Thoracic aorta (tissue), 2 donors: ENCODE data around the gene PLXDC1. TPM values are rescaled to one million over a fixed set of nuclear protein-coding genes. Genes with fewer than 3 reads are reported as not detected.

ENCODE experiments used
- ATAC-seq: fragments of 150-250 bp; one replicate; pipeline ENCODE4 v1.8.0; 2017; ENCODE audit warnings: low read depth; ENCODE audit not compliant: insufficient number of reproducible peaks, low FRiP score
- DNase-seq: peaks from one replicate; pipeline ENCODE4 v3.0.0-alpha.2; 2020; ENCODE audit warnings: low spot score
- H3K27ac ChIP-seq, 2 donors: fragments of 200-600 bp; sonication (generic); 1 replicate in 1 of 2; 2 replicates in 1 of 2; pipeline ENCODE4 v1.5.1; 2016; ENCODE audit warnings: mild to moderate bottlenecking in 2 of 2, moderate library complexity in 2 of 2
- H3K27me3 ChIP-seq: fragments of 200-600 bp; sonication (generic); replicated peaks from 2 replicates; pipeline ENCODE4 v1.6.0; 2016; ENCODE audit warnings: mild to moderate bottlenecking; ENCODE audit not compliant: insufficient read depth
- H3K36me3 ChIP-seq: fragments of 200-600 bp; sonication (generic); one replicate; pipeline ENCODE4 v1.5.1; 2016
- H3K4me1 ChIP-seq, 2 donors: fragments of 200-600 bp; sonication (generic); 1 replicate in 1 of 2; 2 replicates in 1 of 2; pipeline versions ENCODE4 v1.5.1 to v1.6.0; 2016; ENCODE audit warnings: low read depth in 2 of 2, mild to moderate bottlenecking in 1 of 2; ENCODE audit not compliant: control insufficient read depth in 1 of 2
- H3K4me3 ChIP-seq: fragments of 200-600 bp; sonication (generic); 2 replicates; pipeline ENCODE4 v1.5.1; 2016; ENCODE audit warnings: mild to moderate bottlenecking
- H3K9me3 ChIP-seq: fragments of 200-600 bp; sonication (generic); 2 replicates; pipeline ENCODE4 v1.5.1; 2016
- total RNA-seq, 2 donors: library from RNA; depleted of rRNA; stranded (reverse); fragments of >200 nt; gene quantifications; one replicate each; pipeline versions ENCODE4 v1.1.0 to v1.2.3, GENCODE V29; 2016
- TF ChIP-seq, protein P1 (sequence below): fragments of 200-600 bp; sonication (generic); IDR thresholded peaks from one replicate; pipeline ENCODE4 v1.5.1; 2019; ENCODE audit warnings: antibody characterized with exemption

The PLXDC1 gene
- total RNA-seq, 2 donors from 2014 or later, result 7.0 to 13.9 TPM

DNA sequence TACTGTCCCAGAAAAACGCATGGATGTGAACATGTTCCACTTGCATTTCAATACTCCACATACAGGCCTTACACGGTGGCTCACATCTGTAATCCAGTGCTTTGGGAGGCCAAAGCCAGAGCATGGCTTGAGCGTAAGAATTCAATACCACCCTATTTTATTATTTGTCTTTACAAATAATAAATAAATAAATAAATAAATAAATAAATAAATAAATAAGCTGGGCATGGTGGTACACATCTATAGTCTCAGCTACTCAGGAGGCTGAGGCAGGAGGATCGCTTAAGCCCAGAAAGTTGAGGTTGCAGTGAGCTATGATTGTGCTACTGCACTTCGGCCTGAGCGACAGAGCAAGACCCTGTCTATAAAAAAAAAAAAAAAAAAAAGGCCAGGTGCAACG, 53.9 kb downstream of the PLXDC1 start:
- Histone ChIP-seq H3K4me1 (peaks cover 11 to 25% of the 10 kb centered on the region in 2 donors), H3K36me3 (no peaks in the 10 kb centered on the region), H3K27me3 (no peaks in the 10 kb centered on the region), H3K4me3 (no peak overlapping the region), H3K27ac (no peak overlapping the region), H3K9me3 (no peaks in the 10 kb centered on the region)
- DNase-seq (no peak), ATAC-seq (no peak)
- TF ChIP-seq, protein P1, sequence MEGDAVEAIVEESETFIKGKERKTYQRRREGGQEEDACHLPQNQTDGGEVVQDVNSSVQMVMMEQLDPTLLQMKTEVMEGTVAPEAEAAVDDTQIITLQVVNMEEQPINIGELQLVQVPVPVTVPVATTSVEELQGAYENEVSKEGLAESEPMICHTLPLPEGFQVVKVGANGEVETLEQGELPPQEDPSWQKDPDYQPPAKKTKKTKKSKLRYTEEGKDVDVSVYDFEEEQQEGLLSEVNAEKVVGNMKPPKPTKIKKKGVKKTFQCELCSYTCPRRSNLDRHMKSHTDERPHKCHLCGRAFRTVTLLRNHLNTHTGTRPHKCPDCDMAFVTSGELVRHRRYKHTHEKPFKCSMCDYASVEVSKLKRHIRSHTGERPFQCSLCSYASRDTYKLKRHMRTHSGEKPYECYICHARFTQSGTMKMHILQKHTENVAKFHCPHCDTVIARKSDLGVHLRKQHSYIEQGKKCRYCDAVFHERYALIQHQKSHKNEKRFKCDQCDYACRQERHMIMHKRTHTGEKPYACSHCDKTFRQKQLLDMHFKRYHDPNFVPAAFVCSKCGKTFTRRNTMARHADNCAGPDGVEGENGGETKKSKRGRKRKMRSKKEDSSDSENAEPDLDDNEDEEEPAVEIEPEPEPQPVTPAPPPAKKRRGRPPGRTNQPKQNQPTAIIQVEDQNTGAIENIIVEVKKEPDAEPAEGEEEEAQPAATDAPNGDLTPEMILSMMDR, result no peak

DNA sequence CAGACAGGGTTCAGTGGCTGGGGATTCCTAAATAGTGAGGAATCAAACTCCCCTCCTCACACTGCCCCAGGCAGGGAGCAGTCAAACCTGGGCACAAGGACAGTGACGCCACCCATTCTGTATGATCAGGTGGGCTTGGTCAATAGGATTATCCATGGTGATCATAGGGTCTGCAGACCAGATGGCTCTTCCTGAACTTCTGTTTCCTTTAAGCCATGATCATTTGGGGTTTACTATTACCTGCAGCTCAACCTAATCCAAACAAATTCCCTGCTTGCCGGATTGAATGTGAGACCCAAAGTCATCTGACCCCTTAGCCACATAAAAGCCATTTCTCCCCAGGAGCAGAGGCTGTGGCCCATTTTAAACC, 54.3 kb downstream of the PLXDC1 start:
- TF ChIP-seq, protein P1, result no peak
- ATAC-seq, result no peak
- Histone ChIP-seq H3K27me3 (no peaks in the 10 kb centered on the region), H3K9me3 (no peaks in the 10 kb centered on the region), H3K4me3 (no peak overlapping the region), H3K4me1 (peaks cover 11 to 25% of the 10 kb centered on the region in 2 donors), H3K36me3 (no peaks in the 10 kb centered on the region), H3K27ac (no peak overlapping the region)
- no peak for DNase-seq

DNA sequence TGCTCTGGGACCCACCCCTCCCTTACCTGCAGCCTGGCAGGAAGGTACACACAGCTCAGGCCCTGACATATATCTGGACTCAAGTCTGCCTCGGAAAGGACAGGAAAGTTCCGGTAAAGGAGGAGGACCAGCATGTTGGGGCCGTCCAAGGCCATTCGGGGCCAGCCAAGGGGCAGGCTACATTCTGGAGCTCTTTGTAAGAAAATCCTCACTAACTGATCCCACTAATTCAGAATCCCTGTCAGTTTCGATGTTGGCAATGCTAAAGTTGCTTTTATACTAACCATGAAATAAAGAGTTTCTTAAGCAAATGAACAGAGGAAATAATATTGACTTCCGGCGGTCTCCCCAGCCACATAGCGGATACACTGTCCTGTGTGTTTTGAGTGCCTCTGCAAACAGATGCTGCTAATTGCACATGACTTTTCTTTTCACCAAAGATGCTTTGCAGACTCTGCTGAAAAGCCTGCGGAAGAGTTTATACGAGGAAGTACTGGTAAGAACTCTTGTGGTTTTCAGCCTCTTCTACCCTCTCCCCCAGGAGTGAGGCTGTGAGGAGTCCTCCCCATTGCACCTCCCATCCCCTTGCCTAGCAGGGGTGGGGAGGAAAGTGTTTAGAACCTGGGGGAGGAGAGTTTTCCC, 54.8 kb downstream of the PLXDC1 start:
- H3K4me1 ChIP-seq, result peaks cover 11 to 25% of the 10 kb centered on the region in 2 donors
- no peaks in the 10 kb centered on the region for H3K36me3 ChIP-seq
- no peak overlapping the region for H3K27ac ChIP-seq
- TF ChIP-seq, protein P1, result no peak
- H3K9me3 ChIP-seq, result no peaks in the 10 kb centered on the region
- DNase-seq (no peak), ATAC-seq (no peak)
- no peaks in the 10 kb centered on the region for H3K27me3 ChIP-seq
- peak overlapping the region; percentile 30 for H3K4me3 ChIP-seq

DNA sequence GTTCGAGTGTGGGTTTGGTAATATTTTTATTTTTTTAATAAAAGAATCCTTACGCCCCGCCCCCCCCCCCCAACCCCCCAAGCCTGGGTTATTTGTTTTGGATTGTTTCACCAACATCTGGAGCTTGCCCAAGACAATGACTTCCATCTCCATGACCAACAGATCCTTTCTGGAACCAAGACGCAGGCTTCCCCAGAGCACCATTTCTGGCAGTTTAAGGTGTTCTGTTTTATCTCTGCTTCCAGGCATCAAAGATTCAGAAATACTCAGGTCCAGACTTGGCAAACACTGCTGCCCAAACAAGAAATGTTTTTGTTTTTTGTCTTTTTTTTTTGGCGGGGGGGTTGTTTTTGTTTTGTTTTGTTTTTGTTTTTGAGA, 56.1 kb downstream of the PLXDC1 start:
- H3K4me1 ChIP-seq, result peaks cover 11 to 25% of the 10 kb centered on the region in 2 donors
- peak overlapping the region; percentile 30 for H3K4me3 ChIP-seq
- H3K36me3 ChIP-seq, result no peaks in the 10 kb centered on the region
- TF ChIP-seq, protein P1, result no peak
- H3K27me3 ChIP-seq, result no peaks in the 10 kb centered on the region
- ATAC-seq (no peak), DNase-seq (no peak)
- H3K9me3 ChIP-seq, result no peaks in the 10 kb centered on the region
- H3K27ac ChIP-seq, result no peak overlapping the region

DNA sequence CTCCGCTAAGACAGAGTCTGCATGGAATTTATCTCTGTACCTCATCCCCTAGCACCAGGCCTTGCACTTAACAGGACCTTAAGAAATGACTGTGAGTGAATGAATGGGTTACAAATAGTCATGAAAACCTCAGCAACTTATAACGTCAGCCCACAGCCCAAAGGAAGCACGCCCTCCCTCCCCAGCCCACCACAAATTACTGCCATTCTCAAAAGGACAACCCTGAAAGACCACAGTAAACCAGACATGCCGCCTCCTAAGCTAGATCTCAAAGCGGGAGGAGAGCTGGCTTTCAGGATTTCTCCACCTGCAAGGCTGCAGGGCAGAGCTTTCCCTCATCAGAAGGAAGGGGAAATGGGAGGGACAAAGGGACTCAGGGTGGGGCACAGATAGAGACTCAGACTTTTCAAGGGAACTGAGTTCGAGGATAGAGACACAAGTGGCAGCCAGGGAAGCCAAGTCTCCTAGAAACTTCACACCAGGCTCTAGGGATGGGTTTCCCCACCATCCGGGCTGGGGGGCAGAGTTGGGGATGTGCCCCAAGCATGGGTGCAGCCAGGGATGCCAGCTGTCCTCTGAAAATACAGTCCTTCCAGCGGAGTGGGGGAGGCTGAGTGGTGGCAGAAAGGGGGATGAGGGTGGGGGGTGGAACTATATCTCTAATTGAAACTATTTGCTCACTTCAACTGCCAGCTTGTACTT, 56.7 kb downstream of the PLXDC1 start:
- no peak for DNase-seq
- TF ChIP-seq, protein P1, result no peak
- H3K27me3 ChIP-seq, result no peaks in the 10 kb centered on the region
- H3K36me3 ChIP-seq, result no peaks in the 10 kb centered on the region
- H3K4me3 ChIP-seq, result peak overlapping the region; percentile 30
- no peaks in the 10 kb centered on the region for H3K9me3 ChIP-seq
- H3K4me1 ChIP-seq, result peaks cover 11 to 25% of the 10 kb centered on the region in 2 donors
- H3K27ac ChIP-seq, result no peak overlapping the region
- ATAC-seq, result no peak
